ENCODE data around the gene OR8U1. TPM values are rescaled to one million over a fixed set of nuclear protein-coding genes. Genes with fewer than 3 reads are reported as not detected.
"Not testable (repeated sequence)": the region's sequence is repeated elsewhere in the genome, so short reads cannot be mapped to it uniquely, and the experiment has no call there.

Gene OR8U1
- total and polyA plus RNA-seq, 2 of the 4 experiments (the other 2 are of a cell fraction): not detected

- H3K18ac ChIP-seq (ENCODE audit: low read depth, low read length); H4K20me1 ChIP-seq (ENCODE audit: insufficient read depth, low read length); H2BK15ac ChIP-seq (ENCODE audit: low read depth, low read length); H3K23ac ChIP-seq (ENCODE audit: low read depth, low read length); H3K4me1 ChIP-seq (ENCODE audit: control insufficient read depth, insufficient read depth, low read length); POLR2A ChIA-PET (ENCODE audit: unreplicated experiment); H3K4me2 ChIP-seq (ENCODE audit: low read depth, low read length); BruUV-seq (replicated peaks); H3K56ac ChIP-seq (ENCODE audit: extremely low read depth, insufficient read depth, low read length); in situ Hi-C loops (cut with MboI; ENCODE audit: low sequenced_read_pairs); intact Hi-C loops (cut with micrococcal nuclease); H4K8ac ChIP-seq (ENCODE audit: low read depth in 2 of 2, low read length in 2 of 2); H3K27ac ChIP-seq (ENCODE audit: insufficient read depth, low read length); H3K9ac ChIP-seq (ENCODE audit: low read depth, low read length); H2BK120ac ChIP-seq (ENCODE audit: low read depth, low read length); ATAC-seq (ENCODE audit: low read depth); CTCF ChIA-PET; H3K36me3 ChIP-seq (ENCODE audit: control insufficient read depth, insufficient read depth, low read length); H2BK20ac ChIP-seq (ENCODE audit: low read depth, low read length); H3K9me1 ChIP-seq (ENCODE audit: insufficient read depth, low read length); H2AK5ac ChIP-seq (ENCODE audit: low read depth, low read length); H3K4me3 ChIP-seq (ENCODE audit: insufficient read depth, low read depth, low read length); DNase-seq; H3K4ac ChIP-seq (ENCODE audit: low read depth, low read length); H3K79me1 ChIP-seq (ENCODE audit: low read depth in 1 of 2, low read length in 2 of 2); H3K9me3 ChIP-seq (ENCODE audit: control insufficient read depth, insufficient read depth, low read length); H3K27me3 ChIP-seq (ENCODE audit: control insufficient read depth, insufficient read depth, low read length); H2BK5ac ChIP-seq (ENCODE audit: low read depth, low read length, poor library complexity, severe bottlenecking); H2AFZ ChIP-seq (replicated peaks; ENCODE audit: low read length, poor library complexity); H4K5ac ChIP-seq (ENCODE audit: low read depth, low read length); H3K14ac ChIP-seq (replicated peaks; ENCODE audit: low read depth, low read length); H4K91ac ChIP-seq (ENCODE audit: insufficient read depth, low read depth, low read length); H2AK9ac ChIP-seq (replicated peaks; ENCODE audit: low read depth, low read length, poor library complexity); dilution Hi-C loops (cut with HindIII; ENCODE audit: low sequenced_read_pairs, unreplicated experiment): not testable (repeated sequence)
- WGBS, 2 experiments (ENCODE audit: extremely low coverage in 2 of 2, insufficient read length in 1 of 2): 93% methylated on average over 3 of the region's 27 CpGs; no CpG with 5 or more reads in 1 of the 2 experiments
Observed at GRCh38 chr11:56401858-56402461, 26.5 kb downstream of the OR8U1 start.
